GM12864 (cell line): ENCODE measurements around the gene SERPINE2.

Experiments
- DNase-seq: peaks from one replicate; pipeline ENCODE4 v3.0.0-alpha.2; 2011; ENCODE audit warnings: low read depth
- H3K4me3 ChIP-seq: 2 replicates; pipeline ENCODE4 v1.5.1; 2011; ENCODE audit warnings: mild to moderate bottlenecking, low read depth, low read length, control low read depth
- CTCF ChIP-seq: IDR thresholded peaks from 2 replicates; pipeline ENCODE4 v1.5.1; 2011; ENCODE audit warnings: low read depth, mild to moderate bottlenecking, moderate library complexity, low read length, control low read depth, inconsistent platforms; ENCODE audit errors: missing control alignments

Gene SERPINE2

GRCh38 chr2:224029876-224030275, 9.2 kb downstream of the SERPINE2 start:
- H3K4me3 ChIP-seq: no peak overlapping the region
- no peak for TF ChIP-seq CTCF
- DNase-seq: no peak

- DNase-seq: no peak
- no peak overlapping the region for H3K4me3 ChIP-seq
- TF ChIP-seq CTCF: no peak
Observed at GRCh38 chr2:224027931-224028330, 11.2 kb downstream of the SERPINE2 start.

GRCh38 chr2:224027070-224027469, 12.0 kb downstream of the SERPINE2 start:
- H3K4me3 ChIP-seq: no peak overlapping the region
- TF ChIP-seq CTCF: no peak
- no peak for DNase-seq

GRCh38 chr2:224025874-224026273, 13.2 kb downstream of the SERPINE2 start:
- TF ChIP-seq CTCF: no peak
- DNase-seq: peak; percentile 66
- H3K4me3 ChIP-seq: no peak overlapping the region

GRCh38 chr2:224024270-224024669, 14.8 kb downstream of the SERPINE2 start:
- no peak overlapping the region for H3K4me3 ChIP-seq
- TF ChIP-seq CTCF: no peak
- DNase-seq: no peak

- H3K4me3 ChIP-seq: no peak overlapping the region
- no peak for DNase-seq
- no peak for TF ChIP-seq CTCF
Observed at GRCh38 chr2:224023188-224023587, 15.9 kb downstream of the SERPINE2 start.

GRCh38 chr2:224022486-224022885, 16.6 kb downstream of the SERPINE2 start:
- no peak for DNase-seq
- no peak overlapping the region for H3K4me3 ChIP-seq
- no peak for TF ChIP-seq CTCF
